Naive thymus-derived CD4-positive, alpha-beta T cell (primary cell): Measurements from ENCODE around the gene ARRDC2. TPM values are rescaled to one million over a fixed set of nuclear protein-coding genes. Genes with fewer than 3 reads are reported as not detected.

ENCODE experiments used
- ATAC-seq: fragments of 150-1000 bp; cut with Tn5 transposase; 2 replicates; pipeline ENCODE4 v1.10.0; 2021; ENCODE audit warnings: mild to moderate bottlenecking, moderate library complexity
- CTCF ChIA-PET: fragments of 350-600 bp; sonication (Branson Sonifier 250); formaldehyde crosslinking; loops from one replicate; lab custom pipeline; 2021; ENCODE audit warnings: antibody characterized with exemption; lab: Charles Lee
- POLR2A ChIA-PET: fragments of 350-600 bp; sonication (Branson Sonifier 250); formaldehyde crosslinking; loops from one replicate; lab custom pipeline; 2021; ENCODE audit warnings: antibody characterized with exemption, inconsistent platforms; lab: Charles Lee
- DNase-seq, 9 donors: peaks; one replicate each; pipeline versions ENCODE4 v3.0.0 to v3.0.0-alpha.2; 2020 to 2022; ENCODE audit warnings: mixed read lengths in 1 of 9
- H3K27ac ChIP-seq: one replicate; pipeline ENCODE4 v1.7.0; 2013; ENCODE audit warnings: mild to moderate bottlenecking, low read depth, low read length, moderate library complexity
- H3K27me3 ChIP-seq, 2 donors: one replicate each; pipeline ENCODE4 v1.7.0; 2013; ENCODE audit warnings: low read length in 2 of 2, mild to moderate bottlenecking in 2 of 2, moderate library complexity in 2 of 2; ENCODE audit not compliant: control insufficient read depth in 2 of 2, insufficient read depth in 2 of 2
- H3K36me3 ChIP-seq, 3 experiments: 1 replicate in 2 of 3; 2 replicates in 1 of 3; pipeline ENCODE4 v1.7.0; 2013; ENCODE audit warnings: low read length in 3 of 3, mild to moderate bottlenecking in 3 of 3, moderate library complexity in 1 of 3; ENCODE audit not compliant: insufficient read depth in 3 of 3, control insufficient read depth in 2 of 3
- H3K4me1 ChIP-seq, 2 donors: one replicate each; pipeline ENCODE4 v1.7.0; 2013; ENCODE audit warnings: low read length in 2 of 2, mild to moderate bottlenecking in 2 of 2, moderate library complexity in 1 of 2; ENCODE audit not compliant: control insufficient read depth in 2 of 2, insufficient read depth in 2 of 2
- H3K4me3 ChIP-seq: 2 replicates; pipeline ENCODE4 v1.7.0; 2013; ENCODE audit warnings: mild to moderate bottlenecking, low read length
- H3K9me3 ChIP-seq, 3 experiments: 1 replicate in 2 of 3; 2 replicates in 1 of 3; pipeline ENCODE4 v1.7.0; 2013; ENCODE audit warnings: low read length in 3 of 3; ENCODE audit not compliant: control insufficient read depth in 2 of 3
- H3K27ac Mint-ChIP-seq, 9 donors: one replicate each; pipeline ENCODE4 v1.8.0; 2020 to 2022; ENCODE audit warnings: mixed read lengths in 9 of 9, mild to moderate bottlenecking in 8 of 9, moderate library complexity in 5 of 9, inconsistent platforms in 2 of 9
- H3K27me3 Mint-ChIP-seq, 5 donors: one replicate each; pipeline ENCODE4 v1.8.0; 2021 to 2022; ENCODE audit warnings: mixed read lengths in 5 of 5, mild to moderate bottlenecking in 1 of 5
- H3K36me3 Mint-ChIP-seq, 5 donors: one replicate each; pipeline ENCODE4 v1.8.0; 2020 to 2022; ENCODE audit warnings: mixed read lengths in 5 of 5, mild to moderate bottlenecking in 3 of 5, inconsistent platforms in 1 of 5
- H3K4me1 Mint-ChIP-seq, 7 donors: one replicate each; pipeline ENCODE4 v1.8.0; 2020 to 2022; ENCODE audit warnings: mixed read lengths in 7 of 7, mild to moderate bottlenecking in 3 of 7, inconsistent platforms in 1 of 7
- H3K4me3 Mint-ChIP-seq, 10 donors: one replicate each; pipeline ENCODE4 v1.8.0; 2020 to 2022; ENCODE audit warnings: mild to moderate bottlenecking in 10 of 10, mixed read lengths in 10 of 10, moderate library complexity in 6 of 10, inconsistent platforms in 2 of 10
- H3K9me3 Mint-ChIP-seq, 11 donors: one replicate each; pipeline ENCODE4 v1.8.0; 2020 to 2022; ENCODE audit warnings: mixed read lengths in 11 of 11, mild to moderate bottlenecking in 4 of 11, inconsistent platforms in 1 of 11, moderate library complexity in 1 of 11
- intact Hi-C, 2 donors: fragments of 100-400 bp; cut with micrococcal nuclease; formaldehyde crosslinking; loops; one replicate each; pipeline ENCODE4 v1.15.1; 2023
- polyA plus RNA-seq, 2 donors: library from polyadenylated mRNA; unstranded; fragments of 300-500 nt; fragmentation: Illumina TruSeq; gene quantifications; one replicate each; pipeline ENCODE4 v1.2.3, GENCODE V29; 2021
- total RNA-seq, 6 experiments: library from RNA in 5 of 6; stranded (reverse) in 5 of 6; gene quantifications; 1 replicate in 5 of 6; 2 replicates in 1 of 6; pipeline ENCODE4 v1.2.3 and lab custom pipeline; 2021 to 2026

ARRDC2 gene
- total and polyA plus RNA-seq, 7 experiments from 2014 or later: 31.8 to 237 (median 146) TPM

DNA sequence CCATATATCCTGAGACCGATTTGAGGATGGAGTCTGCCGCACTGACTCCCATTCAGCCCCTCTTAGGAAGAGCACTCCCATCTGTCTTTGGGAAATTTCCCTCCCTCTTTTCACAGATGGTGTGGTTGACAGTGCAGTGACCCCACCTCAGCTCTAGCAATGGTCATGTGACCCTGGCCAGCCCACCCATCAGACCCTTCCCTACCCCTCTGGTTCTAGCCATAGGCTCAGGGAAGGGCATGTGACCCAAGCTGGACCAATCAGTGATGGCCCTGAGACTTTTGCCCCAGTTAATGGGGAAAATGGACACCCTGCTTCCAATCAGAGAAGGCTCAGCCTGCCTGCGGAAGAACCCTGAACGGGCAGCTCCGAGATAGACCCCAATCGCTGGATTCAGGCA is 52.5 kb downstream of the ARRDC2 start:
- no peaks in the 10 kb centered on the region for H3K27me3 Mint-ChIP-seq
- Histone ChIP-seq H3K36me3 (peaks cover 0 to 32% (median 0%) of the 10 kb centered on the region in 3 experiments), H3K27ac (no peak overlapping the region), H3K27me3 (no peaks in the 10 kb centered on the region), H3K4me1 (peaks cover 8 to 13% of the 10 kb centered on the region in 2 donors), H3K9me3 (no peaks in the 10 kb centered on the region), H3K4me3 (no peak overlapping the region)
- no peaks in the 10 kb centered on the region for H3K9me3 Mint-ChIP-seq
- DNase-seq: no peak
- POLR2A ChIA-PET: interaction anchor here (4.9 to 45.2 kb wide), 2 partner anchors 41 to 58 kb away, joined by 35 to 961 read pairs; partner anchors contain the start of gene ARRDC2
- CTCF ChIA-PET: interaction anchor here (0.6 to 9.9 kb wide), 10 partner anchors 15 to 197 kb away, joined by 3 to 147 read pairs (median 4); partner anchors contain the start of genes ARRDC2 and IL12RB1
- no peak overlapping the region for H3K27ac Mint-ChIP-seq
- intact Hi-C loops: loop anchor here in 1 of 2 donors (5.0 kb wide), 1 partner anchor 92 kb away; the partner anchor contains the start of gene PIK3R2
- peaks cover 0 to 14% (median 11%) of the 10 kb centered on the region in 7 donors for H3K4me1 Mint-ChIP-seq
- H3K4me3 Mint-ChIP-seq: no peak overlapping the region
- ATAC-seq: no peak
- H3K36me3 Mint-ChIP-seq: peaks cover 0 to 35% (median 5%) of the 10 kb centered on the region in 5 donors

DNA sequence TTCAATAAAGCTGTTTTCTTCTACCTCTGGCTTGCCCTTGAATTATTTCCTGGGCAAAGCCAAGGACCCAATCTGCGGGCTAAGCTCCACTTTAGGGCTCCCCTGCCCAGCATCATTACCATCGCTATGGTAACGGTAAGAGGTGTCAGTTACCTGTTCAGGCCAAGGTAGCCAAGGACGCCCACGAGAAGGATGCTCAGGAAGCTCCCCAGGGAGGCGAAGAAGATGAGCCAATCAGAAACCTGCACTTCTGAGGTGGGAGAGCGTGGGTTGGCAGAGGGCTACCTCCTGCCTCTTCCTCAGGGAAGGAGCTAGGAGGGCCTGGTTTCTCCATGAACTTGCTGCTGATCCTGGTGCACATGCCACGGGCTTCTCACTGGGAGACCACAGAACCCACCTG is 54.1 kb downstream of the ARRDC2 start:
- POLR2A ChIA-PET: interaction anchor here (0.6 to 45.2 kb wide), 4 partner anchors 42 to 190 kb away, joined by 3 to 961 read pairs (median 10); partner anchors contain the start of genes ARRDC2 and SLC5A5
- H3K36me3 Mint-ChIP-seq: peaks cover 0 to 38% (median 5%) of the 10 kb centered on the region in 5 donors
- no peak for DNase-seq

DNA sequence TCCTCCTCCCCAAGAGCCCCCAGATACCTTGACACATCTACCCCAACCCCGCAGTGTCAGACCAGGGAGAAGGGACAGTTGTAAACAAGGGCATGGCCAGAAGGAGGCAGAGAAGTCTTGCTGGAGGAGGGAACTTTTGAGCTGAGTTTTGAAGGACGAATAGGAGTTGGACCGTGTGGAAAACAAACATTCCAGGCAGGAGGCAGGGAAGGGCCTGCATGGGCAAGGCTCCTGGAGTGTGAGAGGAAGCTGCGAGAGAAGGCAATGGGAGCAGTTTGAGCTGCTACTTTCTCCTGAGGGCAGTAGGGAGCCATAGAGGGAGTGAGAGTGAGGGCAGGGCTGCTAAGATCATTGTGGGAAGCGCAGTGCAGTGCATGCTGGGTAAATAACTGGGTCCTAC is 55.5 kb downstream of the ARRDC2 start:
- peaks cover 0 to 38% (median 5%) of the 10 kb centered on the region in 5 donors for H3K36me3 Mint-ChIP-seq
- Histone ChIP-seq H3K4me1 (peaks cover 4% of the 10 kb centered on the region in 2 donors), H3K9me3 (no peaks in the 10 kb centered on the region), H3K36me3 (peaks cover 0 to 42% (median 0%) of the 10 kb centered on the region in 3 experiments), H3K27me3 (no peaks in the 10 kb centered on the region), H3K27ac (no peak overlapping the region), H3K4me3 (no peak overlapping the region)
- DNase-seq (peak in 5 of 9 donors; percentile 31 to 45 (median 33)), ATAC-seq (no peak)
- H3K27ac Mint-ChIP-seq: peak overlapping the region in 4 of 9 donors; percentile 28 to 76 (median 55)
- ChIA-PET CTCF (interaction anchor here (0.5 to 9.9 kb wide), 12 partner anchors 9 to 346 kb away, joined by 3 to 147 read pairs (median 4); partner anchors contain the start of gene ARRDC2), POLR2A (interaction anchor here (0.9 to 45.2 kb wide), 3 partner anchors 44 to 105 kb away, joined by 4 to 961 read pairs (median 18); partner anchors contain the start of gene ARRDC2)
- H3K9me3 Mint-ChIP-seq: no peaks in the 10 kb centered on the region
- intact Hi-C loops: loop anchor here (1.0 to 5.0 kb wide), 4 partner anchors 50 to 188 kb away; partner anchors contain the start of gene PIK3R2 (in 1 of the 2)
- no peak overlapping the region for H3K4me3 Mint-ChIP-seq
- peaks cover 0 to 6% (median 4%) of the 10 kb centered on the region in 7 donors for H3K4me1 Mint-ChIP-seq
- H3K27me3 Mint-ChIP-seq: no peaks in the 10 kb centered on the region

More for the DNA sequence above, 54.1 kb downstream of the ARRDC2 start:
- no peak overlapping the region for H3K4me3 Mint-ChIP-seq
- H3K4me1 ChIP-seq: peaks cover 8 to 13% of the 10 kb centered on the region in 2 donors
- ATAC-seq: no peak
- peaks cover 0 to 14% (median 11%) of the 10 kb centered on the region in 7 donors for H3K4me1 Mint-ChIP-seq
- no peak overlapping the region for H3K4me3 ChIP-seq
- H3K27me3 ChIP-seq: no peaks in the 10 kb centered on the region
- no peaks in the 10 kb centered on the region for H3K27me3 Mint-ChIP-seq
- H3K9me3 Mint-ChIP-seq: no peaks in the 10 kb centered on the region
- intact Hi-C loops: loop anchor here in 1 of 2 donors (5.0 kb wide), 1 partner anchor 90 kb away; the partner anchor contains the start of gene PIK3R2
- peak overlapping the region in 1 of 9 donors; percentile 41 for H3K27ac Mint-ChIP-seq
- CTCF ChIA-PET: interaction anchor here (0.7 to 9.9 kb wide), 10 partner anchors 27 to 190 kb away, joined by 3 to 147 read pairs (median 4); partner anchors contain the start of gene ARRDC2
- H3K36me3 ChIP-seq: peaks cover 0 to 42% (median 0%) of the 10 kb centered on the region in 3 experiments
- H3K27ac ChIP-seq: no peak overlapping the region
- H3K9me3 ChIP-seq: no peaks in the 10 kb centered on the region

Other genes with a start within 250 kb of the ARRDC2 start
- under 1 TPM in 2 of 5 experiments, not detected in 3; 0.53 to 0.96 TPM for gene B3GNT3, start 213.0 kb upstream of the ARRDC2 start, total RNA-seq
- 1 to 10 TPM in 1 of 2 donors, under 1 TPM in 1; 0.43 to 1.0 TPM for gene B3GNT3, start 213.0 kb upstream of the ARRDC2 start, polyA plus RNA-seq
- gene INSL3, start 186.7 kb upstream of the ARRDC2 start, total RNA-seq: 10 to 100 TPM in 1 of 5 experiments, 1 to 10 TPM in 4; 5.5 to 11.1 (median 8.2) TPM
- 1 to 10 TPM; 2.0 to 6.0 TPM for gene INSL3, start 186.7 kb upstream of the ARRDC2 start, polyA plus RNA-seq
- gene JAK3, start 160.2 kb upstream of the ARRDC2 start, total RNA-seq: 100 to 1,000 TPM; 154 to 296 (median 202) TPM
- gene JAK3, start 160.2 kb upstream of the ARRDC2 start, polyA plus RNA-seq: 100 to 1,000 TPM; 125 to 153 TPM
- 1,000 to 10,000 TPM; 2,413 to 3,932 (median 3,224) TPM for gene RPL18A, start 148.3 kb upstream of the ARRDC2 start, total RNA-seq
- gene RPL18A, start 148.3 kb upstream of the ARRDC2 start, polyA plus RNA-seq: 1,000 to 10,000 TPM; 4,242 to 4,833 TPM
- gene SLC5A5, start 136.2 kb upstream of the ARRDC2 start, total RNA-seq: 1 to 10 TPM; 1.2 to 4.1 (median 3.6) TPM
- gene SLC5A5, start 136.2 kb upstream of the ARRDC2 start, polyA plus RNA-seq: 1 to 10 TPM; 2.0 to 2.9 TPM
- 10 to 100 TPM; 28.7 to 60.5 (median 32.6) TPM for gene CCDC124, start 75.2 kb upstream of the ARRDC2 start, total RNA-seq
- 10 to 100 TPM; 31.1 to 63.8 TPM for gene CCDC124, start 75.2 kb upstream of the ARRDC2 start, polyA plus RNA-seq
- gene KCNN1, start 41.1 kb upstream of the ARRDC2 start, total RNA-seq: under 1 TPM in 1 of 5 experiments, not detected in 4; 0.05 TPM
- gene KCNN1, start 41.1 kb upstream of the ARRDC2 start, polyA plus RNA-seq: not detected
- 100 to 1,000 TPM in 1 of 5 experiments, 10 to 100 TPM in 4; 17.7 to 110 (median 25.0) TPM for gene IL12RB1, start 78.8 kb downstream of the ARRDC2 start, total RNA-seq
- gene IL12RB1, start 78.8 kb downstream of the ARRDC2 start, polyA plus RNA-seq: 10 to 100 TPM; 17.6 to 24.1 TPM
- gene MAST3, start 89.6 kb downstream of the ARRDC2 start, total RNA-seq: 10 to 100 TPM; 36.0 to 58.7 (median 50.6) TPM
- gene MAST3, start 89.6 kb downstream of the ARRDC2 start, polyA plus RNA-seq: 10 to 100 TPM; 10.2 to 20.3 TPM
- 10 to 100 TPM; 12.3 to 24.6 (median 16.4) TPM for gene PIK3R2, start 145.0 kb downstream of the ARRDC2 start, total RNA-seq
- gene PIK3R2, start 145.0 kb downstream of the ARRDC2 start, polyA plus RNA-seq: 1 to 10 TPM; 2.2 to 5.1 TPM
- 100 to 1,000 TPM in 2 of 5 experiments, 10 to 100 TPM in 3; 51.3 to 514 (median 59.5) TPM for gene IFI30, start 165.6 kb downstream of the ARRDC2 start, total RNA-seq
- gene IFI30, start 165.6 kb downstream of the ARRDC2 start, polyA plus RNA-seq: 1 to 10 TPM; 6.7 to 7.6 TPM
- 1 to 10 TPM; 4.8 to 9.4 (median 6.7) TPM for gene MPV17L2, start 185.0 kb downstream of the ARRDC2 start, total RNA-seq
- 10 to 100 TPM in 1 of 2 donors, 1 to 10 TPM in 1; 7.0 to 15.5 TPM for gene MPV17L2, start 185.0 kb downstream of the ARRDC2 start, polyA plus RNA-seq
- gene RAB3A, start 195.9 kb downstream of the ARRDC2 start, total RNA-seq: 10 to 100 TPM in 2 of 5 experiments, 1 to 10 TPM in 3; 5.7 to 16.7 (median 8.8) TPM
- gene RAB3A, start 195.9 kb downstream of the ARRDC2 start, polyA plus RNA-seq: 1 to 10 TPM; 1.9 to 3.3 TPM
- not detected for gene PDE4C, start 218.3 kb downstream of the ARRDC2 start, total RNA-seq
- gene PDE4C, start 218.3 kb downstream of the ARRDC2 start, polyA plus RNA-seq: not detected